Measurements from ENCODE around the gene TGIF2.
"Not testable (repeated sequence)": the region's sequence is repeated elsewhere in the genome, so short reads cannot be mapped to it uniquely, and the experiment has no call there.

The TGIF2 gene

GRCh38 chr20:36620917-36621316, 47.5 kb downstream of the TGIF2 start:
- no peak for DNase-seq

- no peak for DNase-seq
Observed at GRCh38 chr20:36623444-36623843, 50.0 kb downstream of the TGIF2 start.

- DNase-seq = peak; percentile 63
Observed at GRCh38 chr20:36624068-36624943, 50.9 kb downstream of the TGIF2 start.

GRCh38 chr20:36624944-36625324, 51.5 kb downstream of the TGIF2 start:
- DNase-seq = no peak

- no peak for DNase-seq
Observed at GRCh38 chr20:36628076-36628475, 54.7 kb downstream of the TGIF2 start.

- DNase-seq = no peak
Observed at GRCh38 chr20:36629719-36630681, 56.6 kb downstream of the TGIF2 start.

GRCh38 chr20:36631646-36632045, 58.2 kb downstream of the TGIF2 start:
- DNase-seq = no peak

GRCh38 chr20:36632147-36632486, 58.7 kb downstream of the TGIF2 start:
- no peak for DNase-seq

- DNase-seq = peak; percentile 85
Observed at GRCh38 chr20:36632487-36633284, 59.3 kb downstream of the TGIF2 start.

- DNase-seq = no peak
Observed at GRCh38 chr20:36633285-36633772, 59.9 kb downstream of the TGIF2 start.

- no peak for DNase-seq
Observed at GRCh38 chr20:36634342-36634741, 60.9 kb downstream of the TGIF2 start.

- DNase-seq = not testable (repeated sequence)
Observed at GRCh38 chr20:36638876-36639400, 65.5 kb downstream of the TGIF2 start.

GRCh38 chr20:36641506-36641843, 68.1 kb downstream of the TGIF2 start:
- DNase-seq = no peak

- no peak for DNase-seq
Observed at GRCh38 chr20:36642136-36642535, 68.7 kb downstream of the TGIF2 start.

All from islet precursor cell (in vitro differentiated cells).